DMS153 (cell line): ENCODE data around the gene TMEM150B.

Source experiments
- DNase-seq: peaks from one replicate; lab custom pipeline; 2025; lab: John Stamatoyannopoulos, UW

Gene TMEM150B

DNA sequence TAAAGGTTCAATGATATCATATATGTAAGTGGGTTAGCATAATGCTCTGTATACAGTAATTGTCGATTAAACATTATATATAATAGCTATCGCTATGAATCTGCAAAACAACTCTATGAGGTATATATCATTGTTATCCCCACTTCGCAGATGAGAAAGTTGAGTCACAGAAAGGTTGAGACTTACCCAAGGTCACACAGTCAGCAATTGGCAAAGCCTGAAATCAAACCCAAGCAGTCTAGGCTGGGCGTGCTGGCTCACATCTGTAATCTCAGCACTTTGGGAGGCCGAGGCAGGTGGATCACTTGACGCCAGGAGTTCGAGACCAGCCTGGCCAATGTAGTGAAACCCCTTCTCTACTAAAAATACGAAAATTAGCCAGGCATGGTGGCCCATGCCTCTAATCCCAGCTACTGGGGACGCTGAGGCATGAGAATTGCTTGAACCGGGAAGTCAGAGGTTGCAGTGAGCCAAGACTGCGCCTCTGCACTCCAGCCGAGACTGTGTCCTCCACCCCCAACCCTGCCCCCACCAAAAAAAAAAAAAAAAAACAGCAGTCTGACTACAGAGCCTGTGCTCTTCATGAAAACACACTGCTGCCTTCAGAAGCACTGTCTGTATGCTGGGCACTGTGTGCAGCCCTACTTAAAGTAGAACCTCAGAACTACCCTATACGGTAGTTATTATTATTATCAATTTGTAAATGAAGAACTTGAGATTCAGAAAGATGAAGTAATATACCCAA, 46.6 kb downstream of the TMEM150B start:
- DNase-seq = no peak

DNA sequence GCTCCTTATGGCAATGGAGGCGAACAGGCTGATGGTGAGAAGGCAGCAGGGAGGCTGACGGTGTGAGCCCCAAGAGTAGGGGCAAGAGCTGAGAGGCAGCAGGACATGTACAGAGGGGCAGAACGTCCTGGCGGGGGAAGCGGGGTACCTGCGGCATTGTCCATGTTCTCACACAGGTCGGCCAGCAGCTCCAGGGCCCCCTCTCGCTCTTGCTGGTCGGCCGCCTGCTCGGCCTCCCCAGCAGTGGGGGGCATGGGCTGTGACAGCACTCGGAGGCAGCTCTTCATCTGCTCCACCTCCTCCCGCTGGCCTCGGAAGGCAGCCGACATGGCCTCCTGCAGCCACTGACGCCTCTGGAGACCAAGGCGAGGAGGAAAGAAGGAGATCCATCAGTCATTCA, 47.6 kb downstream of the TMEM150B start:
- no peak for DNase-seq

DNA sequence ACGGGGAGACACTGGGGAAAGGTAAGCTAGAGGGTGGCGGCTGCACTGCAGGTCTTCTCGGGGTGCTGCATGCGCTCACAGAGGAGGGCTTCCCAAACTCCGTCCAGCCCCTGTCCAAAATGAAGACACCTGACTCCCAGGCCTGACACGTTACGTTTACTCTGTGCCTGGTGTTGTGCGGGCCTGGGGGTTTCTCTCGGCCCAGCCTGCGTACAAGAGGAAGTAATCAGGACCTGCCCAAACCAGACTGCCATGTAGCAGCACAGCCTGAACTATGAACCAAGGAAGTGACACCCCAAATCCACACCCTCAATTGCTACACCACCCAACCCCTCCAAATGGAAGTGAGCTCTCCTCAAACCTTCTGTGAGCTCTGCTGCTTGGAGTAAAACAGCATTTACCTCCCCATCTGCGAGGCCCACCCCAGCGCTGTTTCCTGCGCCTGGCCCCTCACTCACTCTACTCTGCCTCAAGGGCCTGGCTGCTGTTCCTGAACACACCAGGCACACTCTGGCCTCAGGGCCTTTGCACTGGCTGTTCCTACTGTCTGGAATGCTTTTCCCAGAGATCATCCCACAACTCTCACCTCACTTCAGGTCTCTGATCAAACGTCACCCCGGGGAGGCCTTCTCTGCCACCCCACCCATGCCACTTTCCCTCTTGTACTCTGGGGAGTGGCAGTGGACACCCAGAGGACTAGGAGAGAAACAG, 48.3 kb downstream of the TMEM150B start:
- no peak for DNase-seq

DNA sequence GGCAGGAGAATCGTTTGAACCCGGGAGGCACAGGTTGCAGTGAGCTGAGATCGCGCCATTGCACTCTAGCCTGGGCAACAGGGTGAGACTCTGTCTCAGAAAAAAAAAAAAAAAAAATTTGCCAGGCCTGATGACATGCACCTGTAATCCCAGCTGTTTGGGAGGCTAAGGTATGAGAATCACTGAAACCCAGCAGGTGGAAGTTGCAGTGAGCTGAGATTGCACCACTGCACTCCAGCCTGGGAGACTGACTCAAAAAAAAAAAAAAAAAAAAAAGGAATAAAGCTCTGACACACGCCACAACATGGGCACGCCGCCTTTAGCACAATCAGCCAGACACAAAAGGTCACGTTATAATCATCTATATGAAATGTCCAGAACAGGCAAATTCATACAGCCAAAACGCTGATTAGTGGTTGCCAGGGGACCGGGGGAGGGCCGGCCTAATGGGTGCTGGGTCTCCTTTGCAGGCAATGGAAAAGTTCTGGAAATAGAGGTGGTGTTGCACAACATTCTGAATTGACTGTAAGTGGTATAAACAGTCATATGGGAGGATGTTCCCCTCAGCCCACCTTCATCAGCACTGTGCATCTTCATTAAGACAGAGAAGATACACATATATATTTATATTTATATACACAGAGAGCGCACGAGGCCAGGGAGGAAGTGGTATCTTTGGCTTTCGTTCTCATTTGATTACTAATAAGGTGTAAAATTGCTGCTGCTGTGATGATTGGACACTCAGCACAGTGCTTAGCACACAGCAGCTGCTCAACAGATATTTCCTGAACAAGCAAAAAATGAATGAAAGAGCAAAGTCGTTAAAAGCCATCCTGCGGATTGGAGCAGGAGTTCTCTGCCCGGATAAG, 49.1 kb downstream of the TMEM150B start:
- no peak for DNase-seq

DNA sequence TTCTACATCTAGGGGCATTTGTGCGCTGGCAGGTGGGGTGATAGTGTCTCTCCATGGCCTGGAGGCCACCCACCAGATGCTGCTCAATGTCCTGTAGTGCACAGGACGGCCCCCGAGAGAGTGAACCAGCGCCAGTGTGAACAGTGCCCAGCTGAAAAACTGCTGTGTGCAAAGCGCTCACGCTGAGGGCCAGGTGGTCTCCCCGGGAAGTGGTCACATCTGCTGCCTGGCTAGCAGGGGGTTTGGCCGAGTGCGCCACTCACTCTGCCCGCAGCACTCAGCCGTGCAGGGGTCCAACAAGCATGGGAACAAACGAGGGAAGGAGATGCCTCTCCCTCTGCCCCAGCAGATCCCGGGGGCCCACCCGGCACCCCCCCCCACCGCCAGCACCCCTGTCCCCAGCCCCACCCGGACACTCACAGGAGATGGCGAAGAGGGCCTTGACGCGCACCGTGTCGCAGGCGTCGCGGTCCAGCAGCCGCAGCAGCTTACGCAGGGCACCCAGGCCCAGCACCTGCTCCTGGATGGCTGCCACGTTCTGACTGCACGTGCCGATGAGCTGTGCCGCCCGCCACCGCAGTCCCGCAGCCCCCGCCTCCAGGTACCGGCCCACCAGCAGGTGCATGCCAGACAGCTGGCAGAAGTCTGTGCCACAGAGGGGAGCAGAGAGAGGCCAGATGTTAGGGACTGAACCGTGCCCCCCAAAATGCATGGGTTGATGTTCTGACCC, 51.0 kb downstream of the TMEM150B start:
- DNase-seq = no peak

DNA sequence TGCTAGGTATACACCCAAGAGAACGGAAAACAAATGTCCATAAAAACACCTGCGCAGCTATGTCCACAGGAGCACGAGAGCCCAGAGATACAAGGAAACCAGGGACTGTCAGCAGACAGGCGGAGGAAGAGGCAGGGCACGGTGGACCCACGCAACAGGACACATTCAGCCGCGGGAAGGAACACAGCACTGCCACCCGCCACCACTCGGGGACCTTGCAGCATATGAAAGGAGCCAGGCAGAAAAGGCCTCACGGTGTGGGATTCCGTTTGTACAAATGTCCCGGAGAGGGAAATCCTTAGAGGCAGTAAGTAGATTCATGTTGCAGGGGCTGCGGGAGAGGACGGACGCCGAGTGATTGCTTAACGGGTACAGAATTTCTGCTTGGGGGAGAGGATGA, 53.0 kb downstream of the TMEM150B start:
- DNase-seq = no peak

DNA sequence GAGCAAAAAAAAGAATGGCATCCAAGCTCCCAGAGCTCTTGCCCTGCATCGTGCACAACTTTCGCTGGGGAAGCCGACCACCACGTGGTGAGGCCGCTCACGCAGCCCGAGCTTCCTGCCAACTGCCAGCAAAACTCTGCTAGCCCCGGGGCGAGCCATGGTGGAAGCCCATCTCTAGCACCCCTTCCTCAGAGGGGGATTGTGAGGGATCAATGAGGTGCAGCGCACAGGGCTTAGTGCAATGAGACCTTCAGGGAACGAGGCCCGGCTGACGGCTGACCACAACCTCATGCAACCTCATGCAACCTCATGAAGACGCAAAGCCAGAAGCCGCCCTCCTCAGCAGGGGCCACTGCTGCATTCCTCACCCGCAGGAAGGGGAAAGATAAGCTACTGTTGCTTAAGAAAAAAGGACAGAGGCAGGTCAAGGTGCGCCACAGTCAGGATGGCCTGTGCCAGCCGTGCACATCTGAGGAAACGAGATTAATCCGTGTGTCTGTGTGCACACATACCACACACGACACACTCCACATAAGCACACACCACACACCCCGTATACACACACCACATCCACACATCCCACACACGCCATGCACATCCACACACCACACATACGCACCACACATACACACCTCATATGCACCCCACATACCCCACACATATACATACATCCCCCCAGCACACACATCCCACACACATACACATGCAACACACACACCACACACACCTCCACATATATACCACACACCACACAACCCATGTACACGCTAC, 54.8 kb downstream of the TMEM150B start:
- no peak for DNase-seq

DNA sequence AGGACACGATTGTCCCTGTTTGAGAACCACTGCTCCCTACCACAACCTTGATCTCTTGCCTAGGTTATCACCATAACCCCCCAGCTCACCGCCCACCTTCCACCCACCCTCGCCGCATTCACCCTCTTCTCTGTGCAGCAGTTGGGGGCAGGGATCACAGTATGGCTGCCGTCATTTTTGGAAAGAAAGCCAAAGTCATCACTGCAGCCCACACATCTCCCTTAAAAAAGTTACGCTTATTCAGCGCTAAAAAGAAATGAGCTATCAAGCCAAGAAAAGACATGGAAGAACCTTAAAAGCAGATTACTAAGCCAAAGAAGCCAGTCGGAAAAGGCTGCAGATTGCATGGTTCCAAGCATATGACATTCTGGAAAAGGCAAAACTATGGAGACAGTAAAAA, 55.8 kb downstream of the TMEM150B start:
- DNase-seq = no peak

DNA sequence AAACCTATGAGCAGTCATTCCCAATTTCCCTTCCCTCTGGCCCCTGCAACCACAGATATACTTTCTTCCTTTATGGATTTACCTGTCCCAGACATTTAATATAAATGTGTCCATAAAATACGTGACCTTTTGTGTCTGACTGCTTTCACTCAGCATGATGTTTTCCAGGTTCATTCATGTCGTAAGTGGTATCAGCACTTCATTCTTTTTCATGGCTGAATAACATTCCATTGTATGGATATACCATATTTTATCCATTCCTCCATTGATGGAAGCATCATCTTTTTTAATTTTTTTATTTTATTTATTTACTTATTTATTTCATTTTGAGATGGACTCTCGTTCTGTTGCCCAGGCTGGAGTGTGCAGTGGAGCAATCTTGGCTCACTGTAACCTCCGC, 58.3 kb downstream of the TMEM150B start:
- no peak for DNase-seq

DNA sequence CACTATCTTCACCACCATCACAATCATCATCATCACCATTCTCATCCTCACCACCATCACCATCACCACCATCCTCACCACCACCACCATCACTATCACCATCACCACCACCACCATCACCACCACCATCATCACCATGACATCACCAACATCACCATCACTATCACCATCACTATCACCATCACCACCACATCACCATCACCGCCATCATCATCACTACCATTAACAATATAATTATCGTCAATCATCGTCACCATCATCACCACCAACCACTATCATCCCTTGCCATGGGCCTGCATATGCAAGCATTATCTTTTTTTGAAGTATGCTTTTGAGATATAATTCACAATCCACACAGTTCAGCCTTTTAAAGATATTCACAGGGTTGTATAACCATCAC, 58.7 kb downstream of the TMEM150B start:
- no peak for DNase-seq

DNA sequence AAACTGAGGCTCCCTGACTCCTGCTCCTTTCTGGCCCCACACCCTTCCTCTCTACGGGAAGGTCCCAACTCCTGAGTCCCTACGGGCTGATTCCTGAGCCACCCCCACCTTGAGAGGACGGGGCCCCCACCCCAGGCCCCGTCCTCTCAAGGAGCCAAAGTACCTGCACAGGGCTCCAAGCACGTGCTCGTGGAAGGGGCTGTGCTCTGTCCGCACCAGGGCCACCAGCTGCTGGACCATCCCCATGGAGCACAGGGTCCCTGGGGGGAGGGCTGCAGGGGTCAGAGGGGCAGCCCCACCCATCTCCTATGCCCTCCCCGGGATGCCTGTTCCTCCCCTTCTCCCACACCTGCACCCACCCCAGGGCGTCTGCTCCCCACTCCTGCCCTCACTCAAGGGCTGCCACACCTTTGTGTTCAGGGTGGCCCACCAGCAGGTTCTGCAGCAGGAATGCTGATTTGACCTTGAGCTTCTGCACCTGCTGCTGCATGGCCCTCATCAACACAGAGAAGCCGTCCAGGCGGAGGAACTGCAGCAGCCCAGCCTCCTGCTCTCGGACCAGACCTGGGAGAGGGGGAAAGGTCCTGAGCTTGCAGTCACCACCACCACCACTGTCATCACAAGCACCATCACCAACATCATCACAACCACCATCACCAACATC, 59.3 kb downstream of the TMEM150B start:
- DNase-seq = no peak

DNA sequence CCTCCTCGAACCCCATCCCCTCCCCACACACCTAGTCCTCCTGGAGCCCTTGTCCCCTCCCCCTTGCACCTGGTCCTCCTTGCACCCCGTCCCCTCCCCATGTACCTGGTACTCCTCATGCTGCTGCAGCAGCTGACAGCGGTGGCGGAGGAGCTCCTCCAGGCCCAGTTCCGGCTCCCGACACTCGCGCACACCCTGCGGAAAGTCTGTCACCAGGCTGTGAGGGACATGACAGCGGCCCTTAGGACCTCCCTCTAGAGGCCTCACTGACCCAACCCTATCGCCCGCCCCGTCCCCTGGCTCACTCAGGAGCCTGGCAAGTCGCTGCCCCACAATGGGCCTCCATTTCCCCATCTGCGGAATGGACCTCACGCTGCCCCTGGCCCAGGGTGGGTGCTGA, 60.0 kb downstream of the TMEM150B start:
- DNase-seq = no peak

DNA sequence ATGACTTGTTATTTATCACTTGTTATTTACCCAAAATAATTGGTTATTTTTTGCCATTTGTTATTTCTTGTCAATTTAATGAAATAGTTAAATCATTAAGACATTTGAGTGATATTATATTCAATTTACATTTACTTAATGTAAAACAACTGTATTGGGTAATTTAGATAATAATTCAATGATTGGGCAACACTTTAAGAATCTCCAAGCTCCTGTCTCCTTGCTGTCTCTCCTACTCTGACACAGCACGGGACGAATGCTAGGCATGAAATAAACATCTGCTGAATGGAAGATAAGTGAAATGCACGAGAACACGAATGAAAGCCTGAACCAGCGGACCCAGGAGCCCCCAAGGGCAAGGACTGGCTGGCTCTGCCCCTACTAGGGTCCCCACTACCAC, 60.6 kb downstream of the TMEM150B start:
- DNase-seq = no peak
